ENCODE data around the gene ESPNL. TPM values are rescaled to one million over a fixed set of nuclear protein-coding genes. Genes with fewer than 3 reads are reported as not detected.

Gene ESPNL
- total RNA-seq, 2 experiments from 2014 or later = not detected

DNA sequence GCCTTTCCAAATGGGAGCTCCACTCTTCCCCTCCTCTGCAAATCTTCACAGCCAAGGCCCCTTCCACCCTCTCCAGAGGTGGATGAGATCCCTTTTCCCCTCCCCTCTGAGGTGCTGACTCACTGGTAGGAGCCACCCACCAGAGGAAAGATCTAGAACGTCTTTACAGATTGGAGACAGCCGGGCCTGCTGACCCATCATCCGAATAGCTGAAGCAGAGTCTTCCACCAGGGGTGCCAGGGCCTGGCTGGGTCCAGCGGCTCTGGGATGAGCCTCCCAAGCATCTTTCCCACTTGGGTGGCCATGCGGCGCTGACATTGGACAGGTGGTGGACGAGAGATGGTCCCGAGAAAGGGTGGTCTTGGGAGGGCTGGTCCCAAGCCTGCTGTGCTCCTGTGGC is 67.6 kb downstream of the ESPNL start:
- Mint-ChIP-seq H3K9me3 (no peaks in the 10 kb centered on the region), H3K27me3 (peaks cover 12% of the 10 kb centered on the region), H3K36me3 (ENCODE audit: low read depth) (peaks cover 48% of the 10 kb centered on the region), H3K27ac (no peak overlapping the region), H3K4me3 (no peak overlapping the region), H3K4me1 (ENCODE audit: low read depth) (peaks cover 4% of the 10 kb centered on the region)
- Histone ChIP-seq H3K4me1 (ENCODE audit: insufficient read depth, low read length) (no peaks in the 10 kb centered on the region), H3K36me3 (ENCODE audit: insufficient read depth, low read length) (peaks cover 42% of the 10 kb centered on the region), H3K9me3 (ENCODE audit: control insufficient read depth in 1 of 2, insufficient read depth in 1 of 2, low read length in 2 of 2) (no peaks in the 10 kb centered on the region), H3K4me3 (ENCODE audit: low read length) (no peak overlapping the region), H3K27me3 (ENCODE audit: control insufficient read depth in 1 of 2, insufficient read depth in 2 of 2, low read length in 2 of 2) (peaks cover 0 to 5% of the 10 kb centered on the region in 2 experiments), H3K27ac (ENCODE audit: low read depth in 1 of 2, low read length in 2 of 2) (no peak overlapping the region)
- intact Hi-C loops (cut with DNase I, micrococcal nuclease) = no loop called here
- DNase-seq (no peak), ATAC-seq (ENCODE audit: poor library complexity) (no peak)
- ChIA-PET POLR2A (no interaction called here), CTCF (no interaction called here)
- TF ChIP-seq, protein P1, sequence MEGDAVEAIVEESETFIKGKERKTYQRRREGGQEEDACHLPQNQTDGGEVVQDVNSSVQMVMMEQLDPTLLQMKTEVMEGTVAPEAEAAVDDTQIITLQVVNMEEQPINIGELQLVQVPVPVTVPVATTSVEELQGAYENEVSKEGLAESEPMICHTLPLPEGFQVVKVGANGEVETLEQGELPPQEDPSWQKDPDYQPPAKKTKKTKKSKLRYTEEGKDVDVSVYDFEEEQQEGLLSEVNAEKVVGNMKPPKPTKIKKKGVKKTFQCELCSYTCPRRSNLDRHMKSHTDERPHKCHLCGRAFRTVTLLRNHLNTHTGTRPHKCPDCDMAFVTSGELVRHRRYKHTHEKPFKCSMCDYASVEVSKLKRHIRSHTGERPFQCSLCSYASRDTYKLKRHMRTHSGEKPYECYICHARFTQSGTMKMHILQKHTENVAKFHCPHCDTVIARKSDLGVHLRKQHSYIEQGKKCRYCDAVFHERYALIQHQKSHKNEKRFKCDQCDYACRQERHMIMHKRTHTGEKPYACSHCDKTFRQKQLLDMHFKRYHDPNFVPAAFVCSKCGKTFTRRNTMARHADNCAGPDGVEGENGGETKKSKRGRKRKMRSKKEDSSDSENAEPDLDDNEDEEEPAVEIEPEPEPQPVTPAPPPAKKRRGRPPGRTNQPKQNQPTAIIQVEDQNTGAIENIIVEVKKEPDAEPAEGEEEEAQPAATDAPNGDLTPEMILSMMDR (IDR thresholded peaks at IDR 0.05) = no peak

DNA sequence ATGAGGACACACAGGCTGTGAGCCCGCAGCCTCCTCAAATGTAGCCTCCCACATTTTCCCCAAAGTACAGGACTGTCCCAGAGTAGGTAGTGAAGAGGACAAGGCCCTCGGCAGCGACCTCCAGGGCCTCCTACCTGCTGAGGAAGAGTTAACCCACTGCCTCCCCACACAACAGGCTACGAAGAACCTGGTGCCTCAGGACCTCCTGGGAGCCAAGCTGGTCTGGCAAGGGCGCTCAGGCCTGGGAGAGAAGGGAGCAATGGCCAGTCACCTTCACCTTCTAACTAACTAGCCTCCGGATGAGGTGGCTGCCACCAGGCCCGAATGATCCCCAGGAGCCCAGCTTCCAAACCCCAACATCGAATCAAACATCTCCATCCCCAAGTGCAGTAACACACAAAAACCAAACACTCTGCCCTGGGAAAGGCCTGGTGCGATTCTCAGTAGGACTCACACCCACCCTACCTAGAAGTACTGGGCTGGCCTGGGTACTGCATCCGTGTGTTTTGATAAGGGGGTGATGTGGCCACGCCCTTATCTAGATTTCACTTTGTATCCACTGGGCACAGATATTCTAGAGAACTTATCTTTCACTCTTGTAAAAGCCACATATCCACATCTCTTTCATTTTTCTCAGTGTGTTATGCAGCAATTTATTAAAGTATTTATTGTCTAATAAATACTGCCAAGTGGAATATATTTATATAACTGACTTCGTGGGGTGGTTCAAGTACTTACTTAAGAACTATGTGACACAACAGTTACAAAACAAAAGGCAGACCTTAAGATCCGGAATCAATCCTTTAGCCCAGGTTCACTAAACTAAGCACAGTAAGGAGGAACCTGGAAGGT is 68.3 kb downstream of the ESPNL start:
- H3K9me3 ChIP-seq (ENCODE audit: control insufficient read depth in 1 of 2, insufficient read depth in 1 of 2, low read length in 2 of 2) = no peaks in the 10 kb centered on the region
- peaks cover 12% of the 10 kb centered on the region for H3K27me3 Mint-ChIP-seq
- ATAC-seq (ENCODE audit: poor library complexity) (no peak), DNase-seq (no peak)
- H3K4me1 Mint-ChIP-seq (ENCODE audit: low read depth) = peaks cover 4% of the 10 kb centered on the region
- H3K4me3 Mint-ChIP-seq = no peak overlapping the region
- no peaks in the 10 kb centered on the region for H3K27me3 ChIP-seq (ENCODE audit: control insufficient read depth in 1 of 2, insufficient read depth in 2 of 2, low read length in 2 of 2)
- ChIA-PET CTCF (no interaction called here), POLR2A (no interaction called here)
- intact Hi-C loops (cut with DNase I, micrococcal nuclease) = no loop called here
- no peak overlapping the region for H3K27ac ChIP-seq (ENCODE audit: low read depth in 1 of 2, low read length in 2 of 2)
- TF ChIP-seq, protein P1 (IDR thresholded peaks at IDR 0.05) = no peak
- H3K27ac Mint-ChIP-seq = no peak overlapping the region
- H3K9me3 Mint-ChIP-seq = no peaks in the 10 kb centered on the region
- peaks cover 49% of the 10 kb centered on the region for H3K36me3 ChIP-seq (ENCODE audit: insufficient read depth, low read length)
- H3K4me1 ChIP-seq (ENCODE audit: insufficient read depth, low read length) = no peaks in the 10 kb centered on the region
- H3K4me3 ChIP-seq (ENCODE audit: low read length) = no peak overlapping the region
- peaks cover 55% of the 10 kb centered on the region for H3K36me3 Mint-ChIP-seq (ENCODE audit: low read depth)

DNA sequence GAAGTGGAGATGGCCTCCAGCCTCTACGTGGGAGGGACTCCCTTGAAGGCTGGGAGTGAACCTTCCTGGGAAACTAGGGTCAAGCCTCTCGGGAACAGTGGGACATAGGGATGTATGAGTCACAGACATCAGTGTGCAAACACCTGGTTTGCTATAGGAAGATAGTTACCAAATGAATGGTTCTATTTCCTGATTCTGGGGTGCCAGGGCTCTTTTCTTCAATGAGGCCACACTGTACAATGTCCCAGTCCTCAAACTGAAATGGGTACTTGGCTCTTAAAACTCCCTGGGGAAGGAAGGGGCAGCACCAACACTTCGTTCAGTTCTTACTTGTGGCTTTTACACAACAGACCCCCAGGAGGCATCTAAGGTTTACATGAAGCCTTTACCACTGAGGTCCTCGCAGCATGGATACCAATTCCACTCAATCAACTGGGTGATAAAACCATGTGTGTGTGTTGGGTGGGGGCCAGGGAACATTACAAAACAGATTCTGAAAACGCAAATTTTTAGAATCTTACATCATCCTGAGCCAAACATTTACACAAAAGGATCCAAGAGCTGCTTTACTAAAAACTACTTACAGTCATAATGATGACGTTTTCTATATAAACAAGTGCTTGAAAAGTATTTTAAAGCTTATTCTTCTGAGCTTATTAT is 69.0 kb downstream of the ESPNL start:
- H3K27me3 ChIP-seq (ENCODE audit: control insufficient read depth in 1 of 2, insufficient read depth in 2 of 2, low read length in 2 of 2) = no peaks in the 10 kb centered on the region
- Mint-ChIP-seq H3K4me1 (ENCODE audit: low read depth) (peaks cover 4% of the 10 kb centered on the region), H3K36me3 (ENCODE audit: low read depth) (peaks cover 63% of the 10 kb centered on the region), H3K27me3 (peaks cover 12% of the 10 kb centered on the region), H3K27ac (no peak overlapping the region), H3K4me3 (no peak overlapping the region), H3K9me3 (no peaks in the 10 kb centered on the region)
- no peak overlapping the region for H3K4me3 ChIP-seq (ENCODE audit: low read length)
- H3K9me3 ChIP-seq (ENCODE audit: control insufficient read depth in 1 of 2, insufficient read depth in 1 of 2, low read length in 2 of 2) = no peaks in the 10 kb centered on the region
- peaks cover 55% of the 10 kb centered on the region for H3K36me3 ChIP-seq (ENCODE audit: insufficient read depth, low read length)
- H3K4me1 ChIP-seq (ENCODE audit: insufficient read depth, low read length) = no peaks in the 10 kb centered on the region
- H3K27ac ChIP-seq (ENCODE audit: low read depth in 1 of 2, low read length in 2 of 2) = no peak overlapping the region
- CTCF ChIA-PET = no interaction called here
- POLR2A ChIA-PET = no interaction called here
- TF ChIP-seq, protein P1 (IDR thresholded peaks at IDR 0.05) = no peak
- ATAC-seq (ENCODE audit: poor library complexity) (no peak), DNase-seq (no peak)
- intact Hi-C loops (cut with DNase I, micrococcal nuclease) = no loop called here
